Neural progenitor cell (in vitro differentiated cells): Measurements from ENCODE around the gene ZAR1.

Experiments used
- EZH2 ChIP-seq: fragments of 200-600 bp; sonication (generic); IDR thresholded peaks from 2 replicates; pipeline ENCODE4 v1.6.1; 2017; ENCODE audit warnings: antibody characterized with exemption, mild to moderate bottlenecking, moderate library complexity
- TF ChIP-seq, protein P1 (sequence below): fragments of 200-600 bp; sonication (generic); IDR thresholded peaks from 2 replicates; pipeline ENCODE4 v1.5.1; 2017; ENCODE audit warnings: antibody characterized with exemption, mild to moderate bottlenecking

DNA sequence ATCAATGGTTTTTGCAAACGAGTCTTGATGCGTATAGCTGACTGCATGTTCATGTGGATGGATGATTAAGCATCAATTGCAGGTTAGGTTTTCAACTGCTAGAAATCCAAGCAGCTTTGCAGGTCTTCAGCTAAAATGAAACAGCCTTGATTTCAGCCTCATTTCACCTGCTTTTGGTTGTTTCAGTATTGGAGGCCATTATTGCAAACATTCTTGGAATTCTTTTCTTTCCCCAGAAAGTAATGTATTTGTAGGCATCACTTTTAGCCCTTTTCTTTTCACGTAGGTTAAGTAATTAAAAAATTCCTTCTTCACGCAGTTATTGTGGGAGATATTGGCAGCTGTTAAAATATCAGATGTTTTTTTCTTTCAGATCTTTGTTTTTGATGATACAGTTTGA lies 8.8 kb downstream of the ZAR1 start:
- TF ChIP-seq, protein P1, sequence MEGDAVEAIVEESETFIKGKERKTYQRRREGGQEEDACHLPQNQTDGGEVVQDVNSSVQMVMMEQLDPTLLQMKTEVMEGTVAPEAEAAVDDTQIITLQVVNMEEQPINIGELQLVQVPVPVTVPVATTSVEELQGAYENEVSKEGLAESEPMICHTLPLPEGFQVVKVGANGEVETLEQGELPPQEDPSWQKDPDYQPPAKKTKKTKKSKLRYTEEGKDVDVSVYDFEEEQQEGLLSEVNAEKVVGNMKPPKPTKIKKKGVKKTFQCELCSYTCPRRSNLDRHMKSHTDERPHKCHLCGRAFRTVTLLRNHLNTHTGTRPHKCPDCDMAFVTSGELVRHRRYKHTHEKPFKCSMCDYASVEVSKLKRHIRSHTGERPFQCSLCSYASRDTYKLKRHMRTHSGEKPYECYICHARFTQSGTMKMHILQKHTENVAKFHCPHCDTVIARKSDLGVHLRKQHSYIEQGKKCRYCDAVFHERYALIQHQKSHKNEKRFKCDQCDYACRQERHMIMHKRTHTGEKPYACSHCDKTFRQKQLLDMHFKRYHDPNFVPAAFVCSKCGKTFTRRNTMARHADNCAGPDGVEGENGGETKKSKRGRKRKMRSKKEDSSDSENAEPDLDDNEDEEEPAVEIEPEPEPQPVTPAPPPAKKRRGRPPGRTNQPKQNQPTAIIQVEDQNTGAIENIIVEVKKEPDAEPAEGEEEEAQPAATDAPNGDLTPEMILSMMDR = no peak
- TF ChIP-seq EZH2 = no peak
